Type B pancreatic cell (in vitro differentiated cells): ENCODE data around the gene ZNF423. TPM values are rescaled to one million over a fixed set of nuclear protein-coding genes. Genes with fewer than 3 reads are reported as not detected.
A peak's percentile ranks its signal among the peaks of the same experiment; 100 is the strongest.

Experiments
- DNase-seq: peaks from one replicate; pipeline ENCODE4 v3.0.0; 2021; ENCODE audit warnings: mixed read lengths; ENCODE audit not compliant: unreplicated experiment; ENCODE audit errors: extremely low spot score
- H3K27ac Mint-ChIP-seq: 2 replicates; pipeline ENCODE4 v1.8.0; 2021; ENCODE audit warnings: mild to moderate bottlenecking, mixed read lengths
- H3K27me3 Mint-ChIP-seq: 2 replicates; pipeline ENCODE4 v1.8.0; 2021; ENCODE audit warnings: mixed read lengths
- H3K36me3 Mint-ChIP-seq: 2 replicates; pipeline ENCODE4 v1.8.0; 2021; ENCODE audit warnings: mixed read lengths
- H3K4me1 Mint-ChIP-seq: one replicate; pipeline ENCODE4 v1.8.0; 2021; ENCODE audit warnings: mixed read lengths; ENCODE audit not compliant: unreplicated experiment
- H3K4me3 Mint-ChIP-seq: 2 replicates; pipeline ENCODE4 v1.8.0; 2021; ENCODE audit warnings: mild to moderate bottlenecking, mixed read lengths
- H3K9me3 Mint-ChIP-seq: 2 replicates; pipeline ENCODE4 v1.8.0; 2021; ENCODE audit warnings: mixed read lengths
- total RNA-seq: library from RNA; stranded (reverse); gene quantifications from 2 replicates; pipeline ENCODE4 v1.2.1, GENCODE V29; 2021; ENCODE audit warnings: low replicate concordance
- TF ChIP-seq, protein P1 (sequence below): fragments of 200-600 bp; sonication (generic); conservative IDR thresholded peaks from 2 replicates; pipeline ENCODE4 v1.5.0; 2021; ENCODE audit warnings: antibody characterized with exemption, mild to moderate bottlenecking

ZNF423 gene
- total RNA-seq, 1 donor from 2014 or later: 72.6 TPM

DNA sequence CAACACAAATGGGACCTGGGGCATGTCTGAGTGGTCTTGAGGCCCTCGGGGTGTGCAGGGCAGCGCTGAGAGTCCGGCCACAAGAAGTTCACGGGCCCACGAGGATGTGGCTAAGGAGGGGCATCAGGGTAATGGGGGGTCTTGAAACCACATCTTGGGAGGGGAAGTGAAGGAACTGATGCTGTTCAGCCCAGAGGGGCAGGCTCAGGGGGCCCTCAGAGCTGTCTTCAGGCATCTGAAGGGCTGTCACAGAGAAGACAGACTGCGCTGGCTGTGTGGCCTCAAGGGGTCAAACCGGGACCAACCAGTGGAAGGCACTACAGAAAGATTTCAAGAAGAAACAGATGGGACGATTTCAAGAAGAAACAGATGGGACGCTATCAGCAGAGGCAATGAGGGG lies 45.1 kb downstream of the ZNF423 start:
- TF ChIP-seq, protein P1, sequence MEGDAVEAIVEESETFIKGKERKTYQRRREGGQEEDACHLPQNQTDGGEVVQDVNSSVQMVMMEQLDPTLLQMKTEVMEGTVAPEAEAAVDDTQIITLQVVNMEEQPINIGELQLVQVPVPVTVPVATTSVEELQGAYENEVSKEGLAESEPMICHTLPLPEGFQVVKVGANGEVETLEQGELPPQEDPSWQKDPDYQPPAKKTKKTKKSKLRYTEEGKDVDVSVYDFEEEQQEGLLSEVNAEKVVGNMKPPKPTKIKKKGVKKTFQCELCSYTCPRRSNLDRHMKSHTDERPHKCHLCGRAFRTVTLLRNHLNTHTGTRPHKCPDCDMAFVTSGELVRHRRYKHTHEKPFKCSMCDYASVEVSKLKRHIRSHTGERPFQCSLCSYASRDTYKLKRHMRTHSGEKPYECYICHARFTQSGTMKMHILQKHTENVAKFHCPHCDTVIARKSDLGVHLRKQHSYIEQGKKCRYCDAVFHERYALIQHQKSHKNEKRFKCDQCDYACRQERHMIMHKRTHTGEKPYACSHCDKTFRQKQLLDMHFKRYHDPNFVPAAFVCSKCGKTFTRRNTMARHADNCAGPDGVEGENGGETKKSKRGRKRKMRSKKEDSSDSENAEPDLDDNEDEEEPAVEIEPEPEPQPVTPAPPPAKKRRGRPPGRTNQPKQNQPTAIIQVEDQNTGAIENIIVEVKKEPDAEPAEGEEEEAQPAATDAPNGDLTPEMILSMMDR: no peak
- H3K9me3 Mint-ChIP-seq: no peaks in the 10 kb centered on the region
- no peaks in the 10 kb centered on the region for H3K27me3 Mint-ChIP-seq
- H3K36me3 Mint-ChIP-seq: no peaks in the 10 kb centered on the region
- peak overlapping the region; percentile 27 for H3K4me3 Mint-ChIP-seq
- H3K4me1 Mint-ChIP-seq: peaks cover 48% of the 10 kb centered on the region
- no peak for DNase-seq
- no peak overlapping the region for H3K27ac Mint-ChIP-seq

- TF ChIP-seq, protein P1: no peak
- Mint-ChIP-seq H3K36me3 (no peaks in the 10 kb centered on the region), H3K4me1 (peaks cover 46% of the 10 kb centered on the region), H3K4me3 (no peak overlapping the region), H3K9me3 (no peaks in the 10 kb centered on the region), H3K27me3 (no peaks in the 10 kb centered on the region), H3K27ac (no peak overlapping the region)
- DNase-seq: no peak
Measured at GRCh38 chr16:49809561-49809960, 46.4 kb downstream of the ZNF423 start.

- Mint-ChIP-seq H3K36me3 (no peaks in the 10 kb centered on the region), H3K27me3 (no peaks in the 10 kb centered on the region), H3K4me3 (no peak overlapping the region), H3K9me3 (no peaks in the 10 kb centered on the region), H3K27ac (no peak overlapping the region), H3K4me1 (peaks cover 41% of the 10 kb centered on the region)
- DNase-seq: no peak
- TF ChIP-seq, protein P1: no peak
Measured at GRCh38 chr16:49809062-49809461, 46.9 kb downstream of the ZNF423 start.

GRCh38 chr16:49806446-49806845 lies 49.5 kb downstream of the ZNF423 start:
- peaks cover 29% of the 10 kb centered on the region for H3K4me1 Mint-ChIP-seq

DNA sequence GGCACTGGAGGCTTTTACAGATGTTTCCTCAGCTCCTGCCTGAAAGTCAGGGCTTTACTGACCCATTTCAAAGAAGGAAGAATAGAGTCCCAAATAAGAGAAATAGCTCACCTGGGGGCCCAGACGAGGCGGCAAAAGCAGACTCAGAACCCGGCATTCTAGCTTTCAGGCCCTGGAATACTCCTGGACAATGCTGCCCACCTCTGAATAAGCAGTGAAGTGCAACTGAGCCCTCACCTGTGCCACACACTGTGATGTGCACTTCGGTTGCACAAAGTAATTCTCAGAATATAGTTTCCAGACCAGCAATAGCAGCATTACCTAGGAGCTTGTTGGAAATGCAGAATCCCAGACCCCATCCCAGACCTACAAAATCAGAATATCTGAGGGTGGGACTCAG lies 54.6 kb downstream of the ZNF423 start:
- no peak for DNase-seq
- Mint-ChIP-seq H3K4me1 (peaks cover 25% of the 10 kb centered on the region), H3K9me3 (no peaks in the 10 kb centered on the region), H3K4me3 (no peak overlapping the region), H3K27me3 (no peaks in the 10 kb centered on the region), H3K27ac (no peak overlapping the region), H3K36me3 (no peaks in the 10 kb centered on the region)
- TF ChIP-seq, protein P1: no peak

More at GRCh38 chr16:49806446-49806845, 49.5 kb downstream of the ZNF423 start:
- Mint-ChIP-seq H3K27ac (no peak overlapping the region), H3K9me3 (no peaks in the 10 kb centered on the region), H3K36me3 (no peaks in the 10 kb centered on the region), H3K27me3 (no peaks in the 10 kb centered on the region), H3K4me3 (peak overlapping the region; percentile 59)
- no peak for DNase-seq
- TF ChIP-seq, protein P1: no peak

GRCh38 chr16:49800876-49801275 lies 55.0 kb downstream of the ZNF423 start:
- no peaks in the 10 kb centered on the region for H3K27me3 Mint-ChIP-seq
- no peak overlapping the region for H3K4me3 Mint-ChIP-seq
- DNase-seq: no peak
- TF ChIP-seq, protein P1: no peak
- no peaks in the 10 kb centered on the region for H3K9me3 Mint-ChIP-seq
- peaks cover 23% of the 10 kb centered on the region for H3K4me1 Mint-ChIP-seq
- H3K27ac Mint-ChIP-seq: no peak overlapping the region
- no peaks in the 10 kb centered on the region for H3K36me3 Mint-ChIP-seq
